Fibroblast of pulmonary artery (primary cell): ENCODE results near the gene FICD.

ENCODE experiments used
- DNase-seq: peaks from one replicate; pipeline ENCODE4 v3.0.0-alpha.2; 2010; ENCODE audit warnings: low read depth
- H3K4me3 ChIP-seq: replicated peaks from 2 replicates; pipeline ENCODE4 v1.5.1; 2011; ENCODE audit warnings: low read depth, mild to moderate bottlenecking, control low read depth, low read length, moderate library complexity
- CTCF ChIP-seq: IDR thresholded peaks from 2 replicates; pipeline ENCODE4 v1.5.1; 2011; ENCODE audit warnings: mild to moderate bottlenecking, control low read depth, low read length, inconsistent platforms; ENCODE audit errors: missing control alignments

Gene FICD

GRCh38 chr12:108505129-108505528 is 9.9 kb upstream of the FICD start:
- H3K4me3 ChIP-seq, result no peak overlapping the region
- no peak for DNase-seq
- no peak for TF ChIP-seq CTCF

- no peak overlapping the region for H3K4me3 ChIP-seq
- no peak for TF ChIP-seq CTCF
- no peak for DNase-seq
These were observed 7.0 kb upstream of the FICD start for GRCh38 chr12:108507971-108508642.

- no peak overlapping the region for H3K4me3 ChIP-seq
- no peak for TF ChIP-seq CTCF
These were observed 5.3 kb upstream of the FICD start for GRCh38 chr12:108509806-108510205.

GRCh38 chr12:108510836-108511235 is 4.2 kb upstream of the FICD start:
- no peak for DNase-seq
- no peak for TF ChIP-seq CTCF
- no peak overlapping the region for H3K4me3 ChIP-seq

More at GRCh38 chr12:108509806-108510205, 5.3 kb upstream of the FICD start:
- DNase-seq, result no peak

GRCh38 chr12:108511633-108512540 is 3.2 kb upstream of the FICD start:
- peak; percentile 79 for DNase-seq
- H3K4me3 ChIP-seq, result no peak overlapping the region
- TF ChIP-seq CTCF, result peak; percentile 86

- TF ChIP-seq CTCF, result no peak
- peak overlapping the region; percentile 89 for H3K4me3 ChIP-seq
- no peak for DNase-seq
These were observed 557 bp upstream of the FICD start for GRCh38 chr12:108514468-108514972.
